H9 (cell line): ENCODE data around the gene PRPF40B. TPM values are rescaled to one million over a fixed set of nuclear protein-coding genes. Genes with fewer than 3 reads are reported as not detected.

Experiments
- DNase-seq: peaks from one replicate; pipeline ENCODE4 v3.0.0-alpha.2; 2017
- H2AFZ ChIP-seq: one replicate; pipeline ENCODE4 v1.6.1; 2013; ENCODE audit warnings: mild to moderate bottlenecking, low read length, control low read depth, moderate library complexity
- H2AK5ac ChIP-seq: 2 replicates; pipeline ENCODE4 v1.6.1; 2013; ENCODE audit warnings: low read length, control low read depth, mixed read lengths; ENCODE audit not compliant: insufficient read length
- H2BK120ac ChIP-seq: one replicate; pipeline ENCODE4 v1.6.1; 2013; ENCODE audit warnings: low read depth, mild to moderate bottlenecking, low read length, control low read depth, inconsistent platforms; ENCODE audit not compliant: poor library complexity, severe bottlenecking
- H2BK12ac ChIP-seq: 2 replicates; pipeline ENCODE4 v1.6.1; 2013; ENCODE audit warnings: low read length, control low read depth, mixed read lengths, low read depth; ENCODE audit not compliant: insufficient read length
- H2BK15ac ChIP-seq: 2 replicates; pipeline ENCODE4 v1.6.1; 2013; ENCODE audit warnings: low read depth, low read length, control low read depth
- H2BK20ac ChIP-seq: one replicate; pipeline ENCODE4 v1.6.1; 2013; ENCODE audit warnings: low read depth, mild to moderate bottlenecking, low read length, control low read depth, inconsistent platforms; ENCODE audit not compliant: poor library complexity, severe bottlenecking
- H2BK5ac ChIP-seq: 2 replicates; pipeline ENCODE4 v1.6.1; 2013; ENCODE audit warnings: low read length, control low read depth, mixed read lengths; ENCODE audit not compliant: insufficient read length
- H3K14ac ChIP-seq: 2 replicates; pipeline ENCODE4 v1.6.1; 2013; ENCODE audit warnings: low read length, control low read depth; ENCODE audit not compliant: insufficient read depth
- H3K18ac ChIP-seq: 2 replicates; pipeline ENCODE4 v1.6.1; 2013; ENCODE audit warnings: low read depth, mild to moderate bottlenecking, mixed read lengths, low read length, control low read depth; ENCODE audit not compliant: insufficient read length
- H3K23ac ChIP-seq: 2 replicates; pipeline ENCODE4 v1.6.1; 2013; ENCODE audit warnings: low read length, control low read depth, mixed read lengths, low read depth; ENCODE audit not compliant: insufficient read length
- H3K23me2 ChIP-seq: 2 replicates; pipeline ENCODE4 v1.6.1; 2013; ENCODE audit warnings: low read depth, mild to moderate bottlenecking, mixed read lengths, low read length, control low read depth; ENCODE audit not compliant: insufficient read length, poor library complexity, severe bottlenecking
- H3K27ac ChIP-seq: 2 replicates; pipeline ENCODE4 v1.5.1; 2013; ENCODE audit warnings: low read length, control low read depth, mixed read lengths, low read depth; ENCODE audit not compliant: insufficient read length
- H3K27me3 ChIP-seq: 2 replicates; pipeline ENCODE4 v1.6.1; 2013; ENCODE audit warnings: low read length, control low read depth, inconsistent platforms; ENCODE audit not compliant: insufficient read depth
- H3K4ac ChIP-seq: 2 replicates; pipeline ENCODE4 v1.6.1; 2013; ENCODE audit warnings: low read depth, mild to moderate bottlenecking, control low read depth, inconsistent platforms, low read length, moderate library complexity
- H3K4me1 ChIP-seq: 2 replicates; pipeline ENCODE4 v1.6.1; 2013; ENCODE audit warnings: low read length, control low read depth, inconsistent platforms; ENCODE audit not compliant: insufficient read depth
- H3K4me2 ChIP-seq: 2 replicates; pipeline ENCODE4 v1.6.1; 2013; ENCODE audit warnings: low read length, control low read depth, mixed read lengths; ENCODE audit not compliant: insufficient read length, insufficient read depth
- H3K56ac ChIP-seq: 2 replicates; pipeline ENCODE4 v1.6.1; 2013; ENCODE audit warnings: low read depth, mild to moderate bottlenecking, mixed read lengths, low read length, control low read depth; ENCODE audit not compliant: insufficient read length
- H3K79me1 ChIP-seq: 2 replicates; pipeline ENCODE4 v1.6.1; 2013; ENCODE audit warnings: low read depth, mild to moderate bottlenecking, moderate library complexity, low read length, control low read depth, inconsistent platforms; ENCODE audit not compliant: insufficient read depth, poor library complexity, severe bottlenecking
- H3K79me2 ChIP-seq: 2 replicates; pipeline ENCODE4 v1.6.1; 2013; ENCODE audit warnings: low read length, control low read depth, inconsistent platforms; ENCODE audit not compliant: insufficient read depth
- H3K9ac ChIP-seq: 2 replicates; pipeline ENCODE4 v1.6.1; 2013; ENCODE audit warnings: low read length, control low read depth, mixed read lengths; ENCODE audit not compliant: insufficient read length; ENCODE audit errors: extremely low read depth
- H3K9me3 ChIP-seq: one replicate; pipeline ENCODE4 v1.6.1; 2013; ENCODE audit warnings: low read depth, low read length, inconsistent platforms; ENCODE audit not compliant: control insufficient read depth
- H3T11ph ChIP-seq: one replicate; pipeline ENCODE4 v1.6.1; 2013; ENCODE audit warnings: mild to moderate bottlenecking, low read length, control low read depth, inconsistent platforms
- H4K20me1 ChIP-seq: one replicate; pipeline ENCODE4 v1.6.1; 2013; ENCODE audit not compliant: control insufficient read depth, insufficient read length, insufficient read depth
- H4K5ac ChIP-seq: 2 replicates; pipeline ENCODE4 v1.6.1; 2013; ENCODE audit warnings: low read depth, mild to moderate bottlenecking, mixed read lengths, low read length, control low read depth; ENCODE audit not compliant: insufficient read length
- H4K8ac ChIP-seq: replicated peaks from 2 replicates; pipeline ENCODE4 v1.6.1; 2013; ENCODE audit warnings: low read length, control low read depth, mixed read lengths, low read depth; ENCODE audit not compliant: insufficient read length
- H4K91ac ChIP-seq: 2 replicates; pipeline ENCODE4 v1.6.1; 2013; ENCODE audit warnings: low read depth, mild to moderate bottlenecking, moderate library complexity, mixed read lengths, low read length, control low read depth; ENCODE audit not compliant: insufficient read length
- H3K27ac Mint-ChIP-seq, 3 experiments: 2 replicates in 2 of 3; 3 replicates in 1 of 3; pipeline ENCODE4 v1.8.0; 2020 to 2021; ENCODE audit warnings: mixed read lengths in 3 of 3, mild to moderate bottlenecking in 1 of 3, moderate library complexity in 1 of 3
- H3K27me3 Mint-ChIP-seq: 2 replicates; pipeline ENCODE4 v1.8.0; 2021; ENCODE audit warnings: low read depth, mild to moderate bottlenecking, moderate library complexity, mixed read lengths
- H3K36me3 Mint-ChIP-seq, 3 experiments: 2 replicates in 2 of 3; 3 replicates in 1 of 3; pipeline ENCODE4 v1.8.0; 2020 to 2021; ENCODE audit warnings: low read depth in 3 of 3, mixed read lengths in 3 of 3; ENCODE audit not compliant: insufficient read depth in 1 of 3
- H3K4me1 Mint-ChIP-seq, 2 experiments: 2 replicates each; pipeline ENCODE4 v1.8.0; 2020; ENCODE audit warnings: mixed read lengths in 2 of 2
- H3K4me3 Mint-ChIP-seq, 2 experiments: 2 replicates in 1 of 2; 3 replicates in 1 of 2; pipeline ENCODE4 v1.8.0; 2020 to 2021; ENCODE audit warnings: mild to moderate bottlenecking in 2 of 2, mixed read lengths in 2 of 2, moderate library complexity in 1 of 2
- H3K9me3 Mint-ChIP-seq, 2 experiments: 2 replicates in 1 of 2; 3 replicates in 1 of 2; pipeline ENCODE4 v1.8.0; 2020; ENCODE audit warnings: mild to moderate bottlenecking in 2 of 2, mixed read lengths in 2 of 2, moderate library complexity in 1 of 2
- WGBS: extraction: QIAGEN DNeasy Blood & Tissue Kit; methylation state at CpG from one replicate; pipeline ENCODE4 v1.1.7; 2013; ENCODE audit warnings: missing lambda C conversion rate, low lambda C conversion rate, mixed read lengths; ENCODE audit not compliant: insufficient read length; ENCODE audit errors: extremely low coverage; 5-methylcytosine and 5-hydroxymethylcytosine counted together
- total RNA-seq: library from RNA; stranded (reverse); gene quantifications from 2 replicates; pipeline ENCODE4 v1.2.1, GENCODE V29; 2021
- TF ChIP-seq, protein P1 (sequence below): fragments of 200-600 bp; sonication (generic); conservative IDR thresholded peaks from 3 replicates; pipeline ENCODE4 v1.8.0; 2021; ENCODE audit warnings: antibody characterized with exemption, mild to moderate bottlenecking

PRPF40B gene
- total RNA-seq, 1 experiment from 2014 or later, result 19.0 TPM

DNA sequence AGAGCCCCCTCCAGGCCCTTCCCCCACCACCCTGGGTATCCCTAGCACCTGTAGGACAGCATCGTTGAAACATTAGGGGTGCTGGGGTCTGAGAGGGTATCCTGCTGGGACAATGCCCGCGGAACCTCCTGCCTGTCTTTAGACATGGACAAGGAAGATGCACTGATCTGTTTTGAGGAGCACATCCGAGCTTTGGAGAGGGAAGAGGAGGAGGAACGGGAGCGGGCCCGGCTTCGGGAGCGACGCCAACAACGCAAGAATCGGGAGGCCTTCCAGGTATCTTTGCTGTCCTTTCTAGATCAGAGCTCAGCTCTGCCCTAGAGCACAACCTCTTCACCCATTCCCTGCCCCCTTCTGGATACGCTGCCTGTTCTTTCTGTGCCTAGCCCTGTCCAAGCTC, 13.2 kb downstream of the PRPF40B start:
- Mint-ChIP-seq H3K9me3 (no peaks in the 10 kb centered on the region), H3K27ac (peak overlapping the region; percentile 17 to 93 (median 78); a peak in 5 of 7 replicates), H3K4me3 (no peak overlapping the region; a peak in 1 of 5 replicates), H3K36me3 (peaks cover 11 to 39% (median 27%) of the 10 kb centered on the region in 3 experiments; a peak in 6 of 7 replicates), H3K27me3 (no peaks in the 10 kb centered on the region; the same call in none of the 2 replicates), H3K4me1 (peaks cover 20 to 24% of the 10 kb centered on the region in 2 experiments)
- H3K14ac ChIP-seq, result no peak overlapping the region
- H4K20me1 ChIP-seq, result no peaks in the 10 kb centered on the region
- TF ChIP-seq, protein P1, sequence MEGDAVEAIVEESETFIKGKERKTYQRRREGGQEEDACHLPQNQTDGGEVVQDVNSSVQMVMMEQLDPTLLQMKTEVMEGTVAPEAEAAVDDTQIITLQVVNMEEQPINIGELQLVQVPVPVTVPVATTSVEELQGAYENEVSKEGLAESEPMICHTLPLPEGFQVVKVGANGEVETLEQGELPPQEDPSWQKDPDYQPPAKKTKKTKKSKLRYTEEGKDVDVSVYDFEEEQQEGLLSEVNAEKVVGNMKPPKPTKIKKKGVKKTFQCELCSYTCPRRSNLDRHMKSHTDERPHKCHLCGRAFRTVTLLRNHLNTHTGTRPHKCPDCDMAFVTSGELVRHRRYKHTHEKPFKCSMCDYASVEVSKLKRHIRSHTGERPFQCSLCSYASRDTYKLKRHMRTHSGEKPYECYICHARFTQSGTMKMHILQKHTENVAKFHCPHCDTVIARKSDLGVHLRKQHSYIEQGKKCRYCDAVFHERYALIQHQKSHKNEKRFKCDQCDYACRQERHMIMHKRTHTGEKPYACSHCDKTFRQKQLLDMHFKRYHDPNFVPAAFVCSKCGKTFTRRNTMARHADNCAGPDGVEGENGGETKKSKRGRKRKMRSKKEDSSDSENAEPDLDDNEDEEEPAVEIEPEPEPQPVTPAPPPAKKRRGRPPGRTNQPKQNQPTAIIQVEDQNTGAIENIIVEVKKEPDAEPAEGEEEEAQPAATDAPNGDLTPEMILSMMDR, result no peak
- no CpG with 5 or more reads among the region's 13 CpGs for WGBS
- H3K4me2 ChIP-seq, result no peak overlapping the region
- no peak overlapping the region for H2BK5ac ChIP-seq
- no peaks in the 10 kb centered on the region for H3K9me3 ChIP-seq
- H3K4me1 ChIP-seq, result peaks cover 5% of the 10 kb centered on the region; the same call in 1 of the 2 replicates
- H3K79me1 ChIP-seq, result no peaks in the 10 kb centered on the region
- no peak overlapping the region for H2BK120ac ChIP-seq
- H4K91ac ChIP-seq, result no peak overlapping the region
- H4K8ac ChIP-seq, result no peak overlapping the region
- no peak overlapping the region for H3K23ac ChIP-seq
- H2BK20ac ChIP-seq, result no peak overlapping the region
- no peak overlapping the region for H2AFZ ChIP-seq
- no peak overlapping the region for H2AK5ac ChIP-seq
- no peak overlapping the region for H2BK15ac ChIP-seq
- no peak overlapping the region for H3K9ac ChIP-seq
- H3K79me2 ChIP-seq, result no peaks in the 10 kb centered on the region
- H3K56ac ChIP-seq, result no peak overlapping the region
- H3K18ac ChIP-seq, result no peak overlapping the region
- H4K5ac ChIP-seq, result no peak overlapping the region
- H3K27ac ChIP-seq, result no peak overlapping the region
- no peak overlapping the region for H3T11ph ChIP-seq
- H3K4ac ChIP-seq, result no peak overlapping the region
- H2BK12ac ChIP-seq, result no peak overlapping the region
- peak; percentile 29 for DNase-seq
- peaks cover 3% of the 10 kb centered on the region for H3K23me2 ChIP-seq
- no peaks in the 10 kb centered on the region for H3K27me3 ChIP-seq
